Testis (tissue), 2 donors: Measurements from ENCODE around the gene RAB34.

Experiments used
- CTCF ChIP-seq, 3 experiments: fragments of 450-650 bp in 2 of 3; fragments of 200-600 bp in 1 of 3; sonication (generic) in 1 of 3; IDR thresholded peaks; one replicate each; pipeline ENCODE4 v1.5.1; 2016 to 2019; ENCODE audit warnings: antibody characterized with exemption in 3 of 3, mild to moderate bottlenecking in 2 of 3, moderate library complexity in 1 of 3
- POLR2A ChIP-seq: fragments of 450-650 bp; IDR thresholded peaks from one replicate; pipeline ENCODE4 v1.6.1; 2017; ENCODE audit warnings: antibody characterized with exemption, mild to moderate bottlenecking, moderate library complexity

DNA sequence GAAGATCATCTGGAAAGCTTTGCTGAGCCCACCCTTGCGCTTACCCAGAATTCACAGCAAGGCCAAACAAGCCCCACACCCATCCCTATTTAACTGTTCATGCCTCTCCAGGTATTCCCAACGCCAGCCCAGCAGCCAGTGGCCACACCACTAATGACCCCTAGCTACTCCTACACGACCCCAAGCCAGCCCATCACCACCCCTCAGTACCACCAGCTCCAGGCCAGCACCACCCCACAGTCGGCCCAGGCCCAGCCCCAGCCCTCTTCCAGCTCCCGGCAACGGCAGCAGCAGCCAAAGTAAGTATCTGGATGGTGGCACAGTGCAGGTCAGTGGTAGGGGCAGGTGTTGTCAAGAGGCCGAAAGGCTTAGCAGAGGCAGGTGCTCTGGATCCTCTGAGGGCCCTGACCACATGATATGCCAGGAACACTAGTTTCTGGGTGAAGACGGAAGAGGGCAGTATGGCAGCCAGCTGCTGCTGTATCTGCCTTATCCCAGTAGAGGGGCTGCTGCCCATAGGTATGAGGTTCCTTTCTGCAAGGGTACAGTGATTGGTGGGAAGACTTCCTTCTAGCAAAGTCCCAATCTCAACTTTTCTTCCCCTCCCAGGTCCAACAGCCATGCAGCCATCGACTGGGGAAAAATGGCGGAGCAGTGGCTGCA, 16.7 kb downstream of the RAB34 start:
- TF ChIP-seq CTCF (IDR thresholded peaks at IDR 0.05) (no peak), POLR2A (no peak)
